GM12892 (cell line): Measurements from ENCODE around the gene PXMP4.
"Not testable (repeated sequence)": the region's sequence is repeated elsewhere in the genome, so short reads cannot be mapped to it uniquely, and the experiment has no call there.

Experiments used
- DNase-seq: peaks from one replicate; pipeline ENCODE4 v3.0.0; 2011; ENCODE audit not compliant: insufficient read length
- FAIRE-seq: peaks from 2 replicates; lab custom pipeline; 2011; peaks lifted over from hg19 to GRCh38; lab: Jason Lieb, UNC
- POLR2A ChIP-seq: IDR thresholded peaks from 2 replicates; pipeline ENCODE4 v1.6.1; 2011; ENCODE audit warnings: low read depth, low read length, control low read depth
- POLR2AphosphoS5 ChIP-seq: IDR thresholded peaks from 2 replicates; pipeline ENCODE4 v1.6.1; 2011; ENCODE audit warnings: low read depth, low read length, control low read depth
- TAF1 ChIP-seq: IDR thresholded peaks from 2 replicates; pipeline ENCODE4 v1.6.1; 2011; ENCODE audit warnings: low read depth, mild to moderate bottlenecking, control low read depth, low read length, borderline replicate concordance

The PXMP4 gene

DNA sequence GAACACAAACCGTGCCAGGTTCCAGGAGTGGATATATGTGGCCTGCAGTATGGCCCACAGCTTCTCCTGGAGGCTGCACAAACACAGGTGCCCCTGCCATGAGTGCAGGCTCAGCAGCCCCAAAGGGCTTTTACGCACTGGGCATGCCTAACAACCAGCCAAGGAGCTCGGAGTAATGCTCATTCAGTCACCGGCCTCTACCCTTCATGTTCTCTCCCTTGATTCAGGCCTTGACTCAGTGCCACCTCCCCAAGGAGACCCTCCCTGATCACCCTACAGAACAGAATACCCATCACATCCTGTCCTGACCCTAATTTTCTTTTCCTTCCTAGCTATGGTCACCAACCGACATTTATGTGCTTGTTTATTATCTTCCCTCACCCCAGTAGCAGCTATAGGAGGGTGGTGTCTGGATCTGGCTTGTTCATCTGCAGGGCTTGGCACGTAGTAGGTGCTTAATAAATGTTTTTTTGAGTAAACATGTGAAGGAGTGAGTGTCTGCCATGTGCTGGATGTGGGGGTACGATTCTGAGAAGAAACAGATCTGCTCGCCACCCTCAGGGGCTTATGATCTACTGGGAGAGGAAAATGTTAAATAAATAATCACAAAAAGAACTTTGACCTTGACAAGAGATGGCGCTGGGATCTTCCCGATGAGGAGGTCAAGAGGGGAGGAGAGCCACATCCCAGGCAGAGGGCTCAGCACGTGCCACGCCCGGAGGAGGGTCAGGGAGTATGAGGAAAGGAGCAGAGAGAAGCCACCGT, 9.2 kb downstream of the PXMP4 start:
- no peak for DNase-seq
- TF ChIP-seq POLR2A = no peak
- TF ChIP-seq TAF1 = no peak
- no peak for TF ChIP-seq POLR2AphosphoS5
- no peak for FAIRE-seq

GRCh38 chr20:33709905-33710541, 10.1 kb downstream of the PXMP4 start:
- FAIRE-seq (no peak), DNase-seq (no peak)
- no peak for TF ChIP-seq POLR2AphosphoS5
- TF ChIP-seq POLR2A = no peak
- no peak for TF ChIP-seq TAF1

- DNase-seq (no peak), FAIRE-seq (no peak)
- TF ChIP-seq POLR2AphosphoS5 = no peak
- no peak for TF ChIP-seq POLR2A
- TF ChIP-seq TAF1 = no peak
These were observed 10.7 kb downstream of the PXMP4 start for GRCh38 chr20:33709398-33709797.

GRCh38 chr20:33707668-33708067, 12.4 kb downstream of the PXMP4 start:
- no peak for DNase-seq
- TF ChIP-seq POLR2A (no peak), TAF1 (no peak), POLR2AphosphoS5 (no peak)
- no peak for FAIRE-seq

DNA sequence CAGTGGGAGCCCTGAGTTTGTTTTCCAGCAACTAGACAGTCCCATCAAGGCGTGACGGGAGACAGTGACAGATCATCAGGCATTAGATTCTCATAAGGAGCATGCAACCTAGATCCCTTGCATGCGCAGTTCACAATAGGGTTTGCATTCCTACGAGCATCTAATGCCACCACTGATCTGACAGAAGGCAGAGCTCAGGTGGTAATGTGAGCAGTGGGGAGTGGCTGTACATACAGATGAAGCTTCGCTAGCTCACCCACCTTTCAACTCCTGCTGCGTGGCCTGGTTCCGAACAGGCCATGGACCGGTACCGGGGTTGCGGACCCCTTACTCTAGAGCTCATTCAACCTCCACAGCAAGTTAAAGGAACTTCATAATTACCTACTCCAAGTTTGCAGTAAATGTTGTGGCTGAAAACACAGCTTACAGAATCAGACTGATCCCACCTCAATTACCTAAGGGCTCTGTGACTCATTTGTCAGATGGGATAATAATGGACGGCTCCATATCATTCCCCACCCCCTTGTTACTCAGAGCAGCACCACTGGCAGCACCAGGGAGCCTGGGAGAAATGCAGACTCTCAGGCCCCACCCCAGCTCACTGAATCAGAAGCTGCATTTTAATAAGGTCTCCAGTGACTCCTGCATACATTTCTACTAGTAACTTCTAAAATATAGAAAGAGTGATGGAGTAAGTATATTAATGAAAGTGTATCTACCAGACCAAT, 15.7 kb downstream of the PXMP4 start:
- TF ChIP-seq TAF1 = no peak
- no peak for TF ChIP-seq POLR2AphosphoS5
- no peak for TF ChIP-seq POLR2A
- no peak for FAIRE-seq
- DNase-seq = no peak

- no peak for FAIRE-seq
- DNase-seq = no peak
- TF ChIP-seq POLR2AphosphoS5 = no peak
- TF ChIP-seq TAF1 = no peak
- TF ChIP-seq POLR2A = no peak
These were observed 16.5 kb downstream of the PXMP4 start for GRCh38 chr20:33703498-33704137.

- no peak for TF ChIP-seq TAF1
- no peak for TF ChIP-seq POLR2AphosphoS5
- no peak for TF ChIP-seq POLR2A
- FAIRE-seq = no peak
- no peak for DNase-seq
These were observed 17.2 kb downstream of the PXMP4 start for GRCh38 chr20:33702861-33703260.

DNA sequence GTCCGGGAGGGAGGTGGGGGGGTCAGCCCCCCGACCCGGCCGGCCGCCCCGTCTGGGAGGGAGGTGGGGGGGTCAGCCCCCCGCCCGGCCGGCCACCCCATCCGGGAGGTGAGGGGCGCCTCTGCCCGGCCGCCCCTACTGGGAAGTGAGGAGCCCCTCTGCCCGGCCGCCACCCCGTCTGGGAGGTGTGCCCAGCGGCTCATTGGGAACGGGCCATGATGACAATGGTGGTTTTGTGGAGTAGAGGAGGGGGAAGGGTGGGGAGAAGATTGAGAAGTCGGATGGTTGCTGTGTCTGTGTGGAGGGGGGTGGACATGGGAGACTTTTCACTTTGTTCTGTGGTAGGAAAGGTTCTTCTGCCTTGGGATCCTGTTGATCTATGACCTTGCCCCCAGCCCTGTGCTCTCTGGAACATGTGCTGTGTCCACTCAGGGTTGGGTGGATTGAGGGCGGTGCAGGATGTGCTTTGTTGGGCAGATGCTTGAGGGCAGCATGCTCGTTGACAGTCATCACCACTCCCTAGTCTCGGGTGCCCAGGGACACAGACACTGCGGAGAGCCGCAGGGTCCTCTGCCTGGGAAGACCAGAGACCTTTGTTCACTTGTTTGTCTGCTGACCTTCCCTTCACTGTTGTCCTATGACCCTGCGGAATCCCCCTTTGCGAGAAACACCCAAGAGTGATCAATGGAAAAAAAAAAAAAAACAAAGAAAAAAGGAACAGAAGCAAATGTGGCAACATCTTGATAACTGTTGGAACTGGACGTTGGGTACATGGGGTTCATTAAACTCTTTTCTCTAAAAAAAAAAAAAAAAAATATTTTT, 18.3 kb downstream of the PXMP4 start:
- DNase-seq = no peak
- TF ChIP-seq POLR2A (no peak), POLR2AphosphoS5 (no peak), TAF1 (no peak)
- FAIRE-seq = no peak

GRCh38 chr20:33700696-33701441, 19.2 kb downstream of the PXMP4 start:
- DNase-seq, FAIRE-seq: not testable (repeated sequence)

- not testable (repeated sequence) for FAIRE-seq, DNase-seq
These were observed 21.1 kb downstream of the PXMP4 start for GRCh38 chr20:33698966-33699365.

- DNase-seq = no peak
- no peak for FAIRE-seq
- TF ChIP-seq POLR2AphosphoS5 (no peak), TAF1 (no peak), POLR2A (no peak)
These were observed 23.0 kb downstream of the PXMP4 start for GRCh38 chr20:33697129-33697528.
